ENCODE results near the gene JPH2. TPM values are rescaled to one million over a fixed set of nuclear protein-coding genes. Genes with fewer than 3 reads are reported as not detected.

JPH2 gene
- total RNA-seq, 1 donor from 2014 or later = 0.58 TPM

- peak; percentile 18 for DNase-seq (ENCODE audit: extremely low read depth, low read depth, low spot score)
Measured at GRCh38 chr20:44104798-44105517, 82.0 kb downstream of the JPH2 start.

GRCh38 chr20:44102582-44102981 lies 84.4 kb downstream of the JPH2 start:
- no peak for DNase-seq (ENCODE audit: extremely low read depth, low read depth, low spot score)

- no peak for DNase-seq (ENCODE audit: extremely low read depth, low read depth, low spot score)
Measured at GRCh38 chr20:44099832-44100231, 87.2 kb downstream of the JPH2 start.

- no peak for DNase-seq (ENCODE audit: extremely low read depth, low read depth, low spot score)
Measured at GRCh38 chr20:44098657-44099056, 88.3 kb downstream of the JPH2 start.

DNA sequence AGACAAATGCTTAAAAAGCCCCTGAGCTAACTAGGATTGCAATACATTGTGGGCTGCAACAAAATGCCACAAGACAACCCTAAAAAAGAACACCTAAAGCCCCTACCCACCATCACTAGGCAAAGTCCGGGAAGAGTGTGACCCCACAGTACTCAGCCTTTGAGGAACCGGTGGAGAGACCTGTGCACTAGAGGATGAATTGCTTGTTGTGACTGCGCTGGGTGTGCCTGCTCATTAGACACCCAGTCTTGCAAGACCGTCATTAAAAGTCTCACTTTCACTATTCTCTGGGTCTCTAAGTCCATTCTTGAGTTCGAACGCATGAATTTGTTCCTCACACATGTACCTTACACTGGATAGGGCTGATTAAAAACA lies 88.7 kb downstream of the JPH2 start:
- no peak for DNase-seq (ENCODE audit: extremely low read depth, low read depth, low spot score)

DNA sequence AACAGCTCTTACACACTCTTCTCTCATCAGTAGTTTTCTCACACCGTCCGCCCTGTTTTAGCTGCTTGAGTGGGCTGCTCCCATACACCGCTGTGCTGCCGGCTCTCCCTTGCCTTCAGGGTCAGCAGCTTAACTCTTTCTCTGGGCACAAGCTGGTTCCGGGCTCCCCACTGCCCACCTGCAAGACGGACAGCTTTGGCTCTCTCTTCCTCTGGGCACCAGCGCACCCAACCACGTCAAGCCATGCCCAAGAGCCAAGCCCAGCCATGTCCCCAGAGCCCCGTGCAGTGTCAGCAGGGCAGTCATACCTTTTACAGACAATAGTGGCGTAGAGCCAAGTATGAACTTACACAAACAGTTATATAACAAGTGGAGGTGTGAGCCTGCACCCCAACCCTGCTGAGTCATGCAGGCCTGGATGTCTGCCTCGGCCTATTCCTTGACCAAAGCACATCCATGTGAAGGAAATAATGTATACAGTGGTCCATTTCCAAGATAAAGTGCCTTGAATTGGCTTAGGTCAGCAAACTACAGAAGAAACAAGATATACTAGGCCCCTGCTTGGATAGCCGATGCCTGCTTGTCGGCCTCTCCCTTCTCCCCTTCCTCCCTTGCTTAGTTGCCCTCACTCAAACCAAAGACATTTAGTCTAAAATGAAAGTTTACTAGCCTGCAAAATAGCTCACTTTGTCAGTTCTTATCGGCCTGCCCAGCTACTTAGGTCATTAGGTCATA lies 89.3 kb downstream of the JPH2 start:
- DNase-seq (ENCODE audit: extremely low read depth, low read depth, low spot score) = no peak

- no peak for DNase-seq (ENCODE audit: extremely low read depth, low read depth, low spot score)
Measured at GRCh38 chr20:44095831-44096230, 91.2 kb downstream of the JPH2 start.

DNA sequence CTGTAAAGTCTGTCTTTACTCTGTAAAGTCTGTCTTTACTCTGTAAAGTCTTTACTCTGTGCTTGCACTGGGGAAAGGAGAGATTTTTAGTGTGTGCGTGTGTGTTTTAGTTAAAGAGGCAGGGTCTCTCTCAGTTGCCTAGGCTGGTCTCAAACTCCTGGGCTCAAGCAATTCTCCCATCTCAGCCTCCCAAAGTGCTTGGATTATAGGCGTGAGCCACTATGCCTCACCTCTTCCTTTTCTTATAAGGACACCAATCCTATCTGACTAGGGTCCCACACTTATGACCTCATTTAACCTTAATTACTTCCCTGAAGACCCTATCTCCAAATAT lies 93.8 kb downstream of the JPH2 start:
- DNase-seq (ENCODE audit: extremely low read depth, low read depth, low spot score) = no peak

DNA sequence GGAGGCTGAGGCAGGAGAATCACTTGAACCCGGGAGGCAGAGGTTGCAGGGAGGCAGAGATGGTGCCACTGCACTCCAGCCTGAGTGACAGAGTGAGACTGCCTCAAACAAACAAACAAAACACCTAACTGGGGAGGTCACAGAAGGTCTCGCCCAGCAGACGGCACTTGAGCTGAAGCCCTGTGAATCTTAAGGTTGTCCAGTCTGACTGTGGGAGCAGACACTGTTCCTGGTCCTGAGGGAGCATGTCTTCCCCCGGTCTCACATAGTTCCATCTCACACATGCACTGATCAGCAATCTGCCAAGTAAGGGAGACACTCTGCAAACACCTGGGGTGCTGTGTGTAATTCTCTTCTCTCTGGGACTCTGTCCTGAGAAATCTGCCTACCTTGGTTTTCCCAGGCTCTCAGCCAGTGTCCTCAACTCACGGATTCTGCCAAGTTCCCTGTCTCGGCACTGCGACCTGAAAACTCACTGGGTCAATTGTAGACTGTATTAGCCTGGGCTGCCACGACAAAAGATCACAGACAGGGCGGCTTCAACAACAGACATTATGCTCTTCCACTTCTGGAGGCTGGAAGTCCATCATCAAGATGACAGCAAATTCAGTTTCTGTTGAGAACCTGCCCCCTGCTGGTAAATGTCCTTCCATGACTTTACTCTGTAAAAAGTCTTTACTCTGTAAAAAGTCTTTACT lies 94.3 kb downstream of the JPH2 start:
- DNase-seq (ENCODE audit: extremely low read depth, low read depth, low spot score) = no peak

GRCh38 chr20:44091026-44091425 lies 96.0 kb downstream of the JPH2 start:
- DNase-seq (ENCODE audit: extremely low read depth, low read depth, low spot score) = no peak

- no peak for DNase-seq (ENCODE audit: extremely low read depth, low read depth, low spot score)
Measured at GRCh38 chr20:44089987-44090674, 96.9 kb downstream of the JPH2 start.

DNA sequence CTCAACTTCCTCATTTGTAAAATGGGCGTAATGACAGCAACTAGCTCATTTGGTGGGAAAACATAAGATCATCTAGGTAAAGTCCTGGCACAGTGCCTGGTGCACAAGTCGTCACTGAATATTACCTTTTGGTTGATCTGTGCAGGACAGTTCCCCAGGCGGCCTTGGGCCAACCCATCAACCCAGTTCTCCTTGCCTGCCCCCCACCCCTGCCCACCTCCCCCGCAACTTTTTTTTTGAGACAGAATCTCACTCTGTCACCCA lies 99.2 kb downstream of the JPH2 start:
- DNase-seq (ENCODE audit: extremely low read depth, low read depth, low spot score) = no peak

DNA sequence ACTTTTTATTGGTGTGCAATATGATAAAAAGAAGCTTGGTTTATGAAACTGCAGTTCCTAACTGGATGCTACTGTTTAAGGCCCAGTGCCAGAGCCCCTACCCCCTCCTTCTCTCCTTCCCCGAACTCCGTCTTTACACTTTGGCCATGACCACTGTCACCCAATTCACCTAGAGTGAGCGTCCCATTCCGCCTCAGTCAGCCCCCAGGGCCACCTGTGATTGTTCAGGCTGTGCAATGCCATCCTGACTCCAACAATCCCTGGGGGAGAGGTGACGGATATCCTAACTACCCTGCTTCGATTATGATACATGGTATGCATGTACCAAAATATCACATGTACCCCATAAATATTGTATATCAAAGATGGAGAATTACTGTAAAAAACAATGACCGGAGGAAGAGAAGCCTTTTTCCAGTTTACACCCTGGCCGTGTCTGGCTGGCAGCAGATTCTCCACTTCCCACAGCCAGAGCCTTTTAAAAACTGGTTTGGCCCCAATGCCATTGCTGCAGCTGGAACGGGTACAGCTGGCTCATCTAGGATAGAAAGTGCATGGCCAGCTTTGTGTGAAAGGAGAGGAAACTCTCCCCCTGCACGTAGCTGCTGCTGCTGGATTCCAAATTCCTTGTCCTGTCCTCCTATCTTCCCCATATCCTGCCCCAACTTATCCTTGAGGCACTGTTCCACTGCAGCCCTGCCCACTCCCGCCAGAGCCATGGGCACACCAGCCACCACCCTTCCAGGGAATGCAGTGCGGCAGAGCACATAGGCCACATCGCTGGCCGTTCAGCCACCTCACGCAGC lies 99.7 kb downstream of the JPH2 start:
- no peak for DNase-seq (ENCODE audit: extremely low read depth, low read depth, low spot score)

DNA sequence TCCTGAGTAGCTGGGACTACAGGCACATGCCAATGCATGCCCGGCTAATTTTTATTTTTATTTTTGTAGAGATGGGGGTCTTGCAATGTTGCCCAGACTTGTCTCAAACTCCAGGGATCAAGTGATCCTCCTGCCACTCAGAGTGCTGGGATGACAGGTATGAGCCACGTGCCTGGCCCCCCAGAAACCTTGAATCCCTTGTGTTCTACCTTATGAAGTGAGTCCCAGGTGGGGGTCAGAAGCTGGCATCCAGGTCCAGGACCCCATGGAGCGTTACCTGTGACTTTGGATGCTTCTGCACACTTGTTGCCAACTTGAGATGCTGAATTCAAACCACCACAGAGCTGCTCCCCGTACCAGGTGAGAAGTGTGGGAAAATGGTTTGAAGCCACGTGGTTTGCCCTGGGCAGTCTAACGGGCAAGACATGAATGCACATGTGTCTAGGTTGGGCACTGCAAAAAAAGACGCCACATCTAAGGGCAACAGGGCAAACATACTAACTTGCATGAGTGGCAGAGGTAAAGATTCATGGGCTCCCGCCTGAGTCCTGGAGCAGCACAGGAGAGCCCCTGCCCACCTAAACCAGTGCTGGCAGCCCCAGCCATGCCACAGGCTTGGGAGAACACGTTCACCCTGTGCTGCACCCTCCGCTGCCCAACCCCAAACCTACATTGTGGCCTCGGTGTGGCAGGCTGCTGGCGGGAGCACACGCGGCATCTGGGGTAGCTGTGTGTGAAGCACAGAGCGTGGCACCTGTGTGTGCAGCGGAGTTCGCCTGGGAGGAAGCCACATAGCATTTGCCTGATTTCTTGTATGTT lies 101.2 kb downstream of the JPH2 start:
- no peak for DNase-seq (ENCODE audit: extremely low read depth, low read depth, low spot score)

- no peak for DNase-seq (ENCODE audit: extremely low read depth, low read depth, low spot score)
Measured at GRCh38 chr20:44084891-44085290, 102.1 kb downstream of the JPH2 start.

DNA sequence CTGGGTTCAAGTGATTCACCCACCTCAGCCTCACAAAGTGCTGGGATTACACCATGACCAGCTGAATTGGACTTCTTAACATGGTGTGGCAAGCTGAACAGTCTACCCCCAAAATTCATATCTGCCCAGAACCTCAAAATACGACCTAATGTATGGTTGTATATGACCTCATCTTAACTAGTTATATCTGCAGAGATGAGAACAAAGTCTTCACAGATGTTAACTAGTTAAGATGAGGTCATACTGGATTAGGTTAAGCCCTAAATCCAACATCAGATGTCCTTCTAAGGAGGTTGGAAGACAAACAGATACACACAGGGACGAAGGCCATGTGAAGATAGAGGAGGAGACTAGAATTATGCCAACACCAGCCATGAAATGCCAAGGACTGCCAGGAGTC lies 102.5 kb downstream of the JPH2 start:
- no peak for DNase-seq (ENCODE audit: extremely low read depth, low read depth, low spot score)

DNA sequence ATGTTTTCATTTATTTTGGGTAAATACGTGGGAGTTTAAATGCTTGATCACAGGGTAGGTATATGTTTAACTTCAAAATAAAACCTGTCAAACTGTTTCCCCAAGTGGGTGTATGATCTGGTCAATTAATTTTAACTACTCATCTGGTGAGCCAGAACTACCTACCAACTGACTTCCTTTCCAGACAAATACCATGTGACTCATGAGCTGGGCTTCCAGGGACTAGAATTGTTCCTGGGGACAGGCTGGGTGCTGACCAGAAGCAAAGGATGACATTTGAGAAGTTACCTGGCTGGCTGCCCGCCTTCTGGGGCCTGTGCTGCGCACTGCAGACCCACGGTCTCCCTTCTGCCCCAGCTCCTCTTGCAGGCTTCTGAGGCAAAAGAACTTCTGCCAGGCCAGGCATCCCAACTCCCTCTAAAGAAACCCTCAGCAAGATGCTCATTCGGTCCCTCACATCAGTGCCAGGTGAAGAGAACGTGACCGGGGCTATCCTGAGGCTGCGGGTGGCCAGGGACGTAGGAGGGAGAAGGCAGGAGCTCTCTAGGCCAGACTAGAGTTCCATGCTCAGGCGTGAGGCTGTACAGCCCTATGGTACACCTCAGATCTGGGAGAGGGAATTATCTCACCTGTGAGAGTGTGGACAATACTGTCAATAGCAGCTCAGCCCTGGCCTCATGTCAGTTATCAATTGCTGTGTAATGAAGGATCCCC lies 103.6 kb downstream of the JPH2 start:
- DNase-seq (ENCODE audit: extremely low read depth, low read depth, low spot score) = no peak

- DNase-seq (ENCODE audit: extremely low read depth, low read depth, low spot score) = no peak
Measured at GRCh38 chr20:44081888-44082287, 105.1 kb downstream of the JPH2 start.

GRCh38 chr20:44081476-44081875 lies 105.5 kb downstream of the JPH2 start:
- DNase-seq (ENCODE audit: extremely low read depth, low read depth, low spot score) = no peak
